ENCODE data around the gene C14orf180.

- no peak for TF ChIP-seq POLR2AphosphoS5 (IDR thresholded peaks at IDR 0.05; ENCODE audit: low read depth, low read length)
- TF ChIP-seq POLR2A (IDR thresholded peaks at IDR 0.05; ENCODE audit: low read depth, low read length) = no peak
- TF ChIP-seq PAX5 (IDR thresholded peaks at IDR 0.05; ENCODE audit: insufficient read depth, low read length, severe bottlenecking) = no peak
- TF ChIP-seq TAF1 (IDR thresholded peaks at IDR 0.05; ENCODE audit: low read depth, low read length) = no peak
- no peak for TF ChIP-seq POU2F2 (IDR thresholded peaks at IDR 0.05; ENCODE audit: low read depth, low read length)
- no peak for TF ChIP-seq SPI1 (IDR thresholded peaks at IDR 0.05; ENCODE audit: low read depth, low read length)
Measured at GRCh38 chr14:104544362-104544961, 35.1 kb upstream of the C14orf180 start.
